Skin epidermis (tissue), 12 donors: ENCODE measurements around the gene PGC.

ENCODE experiments used
- H3K27ac ChIP-seq, 21 experiments: fragments of 200-600 bp; sonication (generic) in 11 of 21; one replicate each; pipeline ENCODE4 v1.5.0; 2020; ENCODE audit warnings: mild to moderate bottlenecking in 3 of 21, inconsistent platforms in 2 of 21, moderate library complexity in 2 of 21
- H3K4me3 ChIP-seq, 7 experiments: fragments of 200-600 bp; sonication (generic) in 2 of 7; one replicate each; pipeline ENCODE4 v1.5.0; 2020; ENCODE audit warnings: inconsistent platforms in 2 of 7, mild to moderate bottlenecking in 2 of 7, moderate library complexity in 1 of 7

Gene PGC

GRCh38 chr6:41756354-41756753, 9.2 kb upstream of the PGC start:
- H3K4me3 ChIP-seq: no peak overlapping the region
- no peak overlapping the region for H3K27ac ChIP-seq

GRCh38 chr6:41755895-41756294, 8.7 kb upstream of the PGC start:
- Histone ChIP-seq H3K4me3 (no peak overlapping the region), H3K27ac (no peak overlapping the region)

- Histone ChIP-seq H3K27ac (no peak overlapping the region), H3K4me3 (no peak overlapping the region)
Measured at GRCh38 chr6:41750374-41750773, 3.2 kb upstream of the PGC start.

- no peak overlapping the region for H3K27ac ChIP-seq
- H3K4me3 ChIP-seq: no peak overlapping the region
Measured at GRCh38 chr6:41748542-41748941, 1.3 kb upstream of the PGC start.

- Histone ChIP-seq H3K27ac (no peak overlapping the region), H3K4me3 (no peak overlapping the region)
Measured at GRCh38 chr6:41748102-41748477, 893 bp upstream of the PGC start.

GRCh38 chr6:41746107-41746506, 1.1 kb downstream of the PGC start:
- Histone ChIP-seq H3K27ac (no peak overlapping the region), H3K4me3 (no peak overlapping the region)

GRCh38 chr6:41744236-41744787, 2.9 kb downstream of the PGC start:
- Histone ChIP-seq H3K27ac (no peak overlapping the region), H3K4me3 (no peak overlapping the region)

- no peak overlapping the region for H3K4me3 ChIP-seq
- no peak overlapping the region for H3K27ac ChIP-seq
Measured at GRCh38 chr6:41743406-41744235, 3.6 kb downstream of the PGC start.

- Histone ChIP-seq H3K27ac (no peak overlapping the region), H3K4me3 (no peak overlapping the region)
Measured at GRCh38 chr6:41741625-41742490, 5.3 kb downstream of the PGC start.

GRCh38 chr6:41740366-41741162, 6.6 kb downstream of the PGC start:
- no peak overlapping the region for H3K27ac ChIP-seq

GRCh38 chr6:41739041-41739440, 8.2 kb downstream of the PGC start:
- Histone ChIP-seq H3K4me3 (no peak overlapping the region), H3K27ac (no peak overlapping the region)

More at GRCh38 chr6:41740366-41741162, 6.6 kb downstream of the PGC start:
- H3K4me3 ChIP-seq: no peak overlapping the region

- Histone ChIP-seq H3K4me3 (no peak overlapping the region), H3K27ac (no peak overlapping the region)
Measured at GRCh38 chr6:41737591-41738130, 9.5 kb downstream of the PGC start.

GRCh38 chr6:41736800-41737555, 10.2 kb downstream of the PGC start:
- H3K4me3 ChIP-seq: no peak overlapping the region
- H3K27ac ChIP-seq: no peak overlapping the region

GRCh38 chr6:41736186-41736733, 10.9 kb downstream of the PGC start:
- no peak overlapping the region for H3K27ac ChIP-seq
- no peak overlapping the region for H3K4me3 ChIP-seq

- Histone ChIP-seq H3K4me3 (peak within 1 kb of the TSS; percentile 65 to 87 (median 85)), H3K27ac (peak within 1 kb of the TSS; percentile 82 to 99 (median 94))
Measured at GRCh38 chr6:41735427-41736185, 11.6 kb downstream of the PGC start, which contains the start of gene TFEB. Gene TFEB (minus strand): TSS chr6:41735608. CDS start chr6:41691213, 44,395 bp downstream.

- Histone ChIP-seq H3K27ac (peak overlapping the region; percentile 82 to 99 (median 94)), H3K4me3 (peak overlapping the region; percentile 65 to 87 (median 85))
Measured at GRCh38 chr6:41734666-41735426, 12.4 kb downstream of the PGC start.
